GM21528 (cell line): ENCODE data around the gene PTPRU.
"Not testable (repeated sequence)": the region's sequence is repeated elsewhere in the genome, so short reads cannot be mapped to it uniquely, and the experiment has no call there.

Source experiments
- ATAC-seq: cut with Tn5 transposase; IDR thresholded peaks from one replicate; pipeline ENCODE4 v1.9.1; 2021; ENCODE audit warnings: mild to moderate bottlenecking, moderate library complexity; ENCODE audit not compliant: unreplicated experiment, low FRiP score

The PTPRU gene

DNA sequence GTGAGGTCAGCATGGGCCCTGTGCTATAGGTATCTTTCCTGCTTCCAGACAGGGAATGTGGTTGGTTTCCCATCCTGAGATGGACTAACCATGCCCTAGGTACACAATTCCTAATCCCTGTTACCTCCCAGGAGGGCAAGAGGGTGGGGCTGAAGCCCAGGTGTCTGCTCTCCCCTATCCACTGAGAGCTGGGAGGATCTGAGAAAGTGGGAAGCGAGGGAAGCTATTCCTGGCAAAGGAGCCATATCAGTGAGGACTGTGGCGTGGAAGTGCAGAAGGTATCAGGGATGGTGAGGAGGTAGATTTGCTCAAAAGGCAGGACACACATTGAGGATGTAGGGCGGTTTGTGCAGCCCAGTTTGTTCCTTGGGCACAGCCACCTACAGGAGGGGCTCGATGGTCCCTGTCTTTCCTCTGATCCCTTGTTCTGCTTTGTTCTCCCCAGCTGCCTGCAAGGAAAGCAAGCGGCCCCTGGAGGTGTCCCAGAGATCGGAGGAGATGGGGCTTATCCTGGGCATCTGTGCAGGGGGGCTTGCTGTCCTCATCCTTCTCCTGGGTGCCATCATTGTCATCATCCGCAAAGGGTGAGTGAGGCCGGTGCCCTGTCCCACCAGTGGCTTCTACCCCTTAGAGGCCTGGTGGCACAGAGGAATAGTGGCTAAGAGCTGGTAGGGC, 48.1 kb downstream of the PTPRU start:
- ATAC-seq = no peak

DNA sequence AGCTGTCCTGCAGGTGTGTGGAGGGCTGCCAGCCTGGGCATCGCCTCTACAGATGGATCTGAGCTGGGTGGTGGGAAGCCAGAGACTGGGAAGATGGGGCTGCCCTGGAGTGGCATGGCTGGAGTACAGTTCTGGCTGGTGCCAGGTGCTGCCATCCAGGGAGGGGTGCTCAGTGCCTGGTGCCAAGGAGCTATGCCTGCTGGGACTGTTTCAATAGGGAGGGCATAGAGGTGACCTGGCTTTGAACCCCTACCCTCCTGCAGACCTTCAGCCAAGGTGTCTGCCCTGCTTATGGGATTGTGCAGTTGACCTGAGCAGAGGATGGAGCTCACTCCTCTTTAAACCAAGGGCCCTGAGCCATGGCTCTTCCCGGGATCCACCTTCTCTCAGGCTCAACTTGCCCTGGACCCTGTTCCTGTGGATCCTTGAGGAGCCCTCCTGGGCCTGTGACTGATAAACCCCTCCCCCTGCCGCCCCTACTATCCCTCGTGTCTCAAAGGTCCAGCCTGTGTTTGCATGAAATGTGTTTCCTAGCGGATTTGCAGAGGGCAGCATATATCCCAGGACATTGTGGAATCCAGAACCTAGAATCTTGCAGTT, 48.7 kb downstream of the PTPRU start:
- ATAC-seq = no peak

DNA sequence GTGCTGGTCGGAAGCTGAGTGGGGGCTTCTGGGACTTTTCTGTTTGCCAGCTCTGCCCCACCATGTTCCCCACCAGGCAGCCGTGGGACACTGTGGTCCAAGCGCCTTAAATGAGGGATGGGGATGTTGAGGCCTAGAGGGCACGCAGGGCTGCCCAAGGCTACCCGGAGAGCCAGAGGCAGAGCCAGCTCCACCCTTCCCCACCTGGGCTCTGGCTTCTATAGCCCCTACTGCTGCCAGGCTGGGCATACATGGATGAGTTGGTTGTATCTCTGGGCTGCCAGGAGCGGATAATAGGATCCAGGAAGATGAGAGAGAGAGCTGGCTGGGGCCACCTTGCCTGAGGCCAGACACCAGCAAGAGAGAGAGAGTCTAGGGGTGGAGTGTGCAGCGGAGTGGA, 49.4 kb downstream of the PTPRU start:
- no peak for ATAC-seq

DNA sequence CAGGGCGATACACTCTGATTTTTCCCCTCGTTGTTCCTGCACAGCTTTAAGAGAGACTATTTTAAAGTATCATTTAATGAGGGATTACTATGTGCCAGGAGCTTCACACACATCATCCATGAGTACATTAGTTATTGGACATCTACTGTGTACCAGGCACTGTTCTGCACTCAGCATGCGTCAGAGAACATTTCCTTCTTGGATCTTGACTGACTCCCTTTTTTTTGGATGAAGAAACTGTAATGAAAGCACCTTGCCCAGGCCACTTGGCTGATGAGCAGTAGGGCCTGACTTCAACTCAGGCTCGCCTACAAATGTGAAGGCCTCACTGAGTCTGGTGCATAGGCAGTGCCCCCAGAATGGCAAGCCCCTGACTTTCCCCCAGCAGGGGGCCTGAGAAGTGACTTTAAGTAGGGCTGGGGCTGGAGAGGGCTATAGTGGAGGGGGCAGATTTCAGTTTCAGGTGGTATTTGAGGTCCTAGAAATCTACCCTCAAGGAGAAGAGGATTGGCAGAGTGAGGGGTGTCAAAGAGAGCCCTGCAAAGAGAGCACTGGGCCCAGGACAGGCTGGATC, 50.0 kb downstream of the PTPRU start:
- ATAC-seq = no peak

DNA sequence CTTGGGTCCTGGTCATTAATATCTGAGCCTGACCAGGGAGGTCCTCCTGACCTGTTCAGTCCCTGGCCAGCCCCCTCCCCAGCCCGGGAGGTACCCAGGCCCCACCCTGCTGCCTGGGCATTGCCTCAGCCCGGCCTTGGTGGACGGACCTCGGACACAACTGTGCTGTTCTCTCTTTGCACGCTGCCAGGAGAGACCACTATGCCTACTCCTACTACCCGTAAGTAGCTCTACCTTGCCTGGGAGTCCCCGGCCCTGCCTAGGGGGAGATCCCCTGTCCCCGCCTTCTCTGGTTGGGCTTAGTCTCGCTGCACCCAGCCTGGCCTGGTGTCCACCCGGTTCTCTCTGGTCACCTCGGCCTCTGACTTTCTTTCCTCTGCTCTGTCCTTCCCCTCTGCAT, 53.2 kb downstream of the PTPRU start:
- no peak for ATAC-seq

DNA sequence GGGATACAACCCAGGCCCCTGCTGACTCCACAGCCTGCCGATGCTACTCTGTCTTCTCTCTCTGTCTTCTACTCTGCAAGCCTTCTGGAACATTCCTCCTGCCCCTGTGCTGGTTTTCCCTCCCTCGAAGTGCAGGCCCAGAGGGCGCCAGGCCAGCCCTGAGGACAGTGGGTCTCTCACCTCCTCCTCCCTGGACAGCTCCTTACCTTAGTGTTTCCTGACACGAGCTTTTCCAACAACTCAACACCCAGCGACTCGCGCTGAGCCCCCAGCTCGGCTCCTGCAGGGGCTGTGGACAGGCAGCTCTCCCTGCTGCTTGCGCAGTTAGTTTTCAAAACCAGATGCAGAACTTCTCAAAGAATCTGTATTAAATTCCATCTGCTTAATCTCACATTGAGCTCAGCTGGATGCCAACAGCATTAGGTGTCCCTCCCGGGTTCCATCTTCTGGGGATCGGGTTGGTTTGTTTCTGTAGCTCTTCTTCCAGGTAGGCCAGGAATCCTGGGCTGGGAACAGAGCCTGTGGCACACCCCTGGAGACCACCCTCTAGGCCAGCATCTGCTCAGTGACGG, 54.2 kb downstream of the PTPRU start:
- ATAC-seq = no peak

DNA sequence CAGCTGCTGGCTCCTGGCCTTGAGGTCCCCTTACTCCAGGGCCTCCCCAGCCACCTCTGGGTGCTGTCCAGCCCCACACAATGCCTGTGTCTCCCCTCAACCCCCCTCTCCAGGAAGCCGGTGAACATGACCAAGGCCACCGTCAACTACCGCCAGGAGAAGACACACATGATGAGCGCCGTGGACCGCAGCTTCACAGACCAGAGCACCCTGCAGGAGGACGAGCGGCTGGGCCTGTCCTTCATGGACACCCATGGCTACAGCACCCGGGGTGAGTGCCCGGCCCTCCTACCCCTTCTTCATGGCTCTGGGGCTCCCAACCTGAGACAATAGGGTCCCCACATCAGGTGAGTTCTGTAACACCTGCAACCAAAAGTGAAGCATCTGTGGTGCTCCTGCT, 55.4 kb downstream of the PTPRU start:
- ATAC-seq = no peak

DNA sequence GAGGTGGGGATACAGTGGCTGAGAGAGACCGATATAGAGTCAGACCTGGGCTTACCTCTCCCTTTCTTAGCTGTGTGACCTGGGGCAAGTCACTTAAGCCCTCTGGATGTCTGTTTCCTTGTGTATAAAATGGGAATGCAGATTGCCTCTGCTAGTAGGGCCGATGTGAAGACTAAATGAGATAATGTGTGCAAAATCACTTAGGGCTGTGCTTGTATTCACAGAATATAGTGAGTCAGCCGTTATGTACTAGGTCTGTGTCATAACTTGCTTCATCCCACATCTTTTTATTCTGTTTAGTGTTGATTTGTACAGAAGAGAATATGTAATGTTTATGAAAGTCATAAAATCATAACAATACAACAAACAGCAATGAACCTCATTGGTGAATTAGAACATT, 56.0 kb downstream of the PTPRU start:
- no peak for ATAC-seq

DNA sequence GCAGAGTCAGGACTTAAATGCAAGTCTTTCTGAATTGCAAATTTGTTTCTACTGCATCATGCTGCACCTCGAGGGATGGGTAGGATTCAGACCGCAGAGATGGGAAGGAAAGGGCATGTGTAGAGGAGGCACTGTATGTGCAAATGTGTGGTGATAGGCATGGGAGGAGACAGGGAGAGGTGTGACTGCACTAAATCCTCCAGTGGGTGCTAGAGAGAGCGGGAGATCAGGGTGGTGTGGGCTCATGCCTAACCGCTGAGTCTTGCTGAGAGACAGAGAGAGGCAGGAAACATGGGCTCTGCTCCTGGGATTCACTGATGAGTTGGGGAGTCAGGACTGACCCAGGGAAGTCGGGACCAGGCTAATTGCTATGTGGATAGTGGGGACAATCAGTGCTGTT, 61.1 kb downstream of the PTPRU start:
- no peak for ATAC-seq

DNA sequence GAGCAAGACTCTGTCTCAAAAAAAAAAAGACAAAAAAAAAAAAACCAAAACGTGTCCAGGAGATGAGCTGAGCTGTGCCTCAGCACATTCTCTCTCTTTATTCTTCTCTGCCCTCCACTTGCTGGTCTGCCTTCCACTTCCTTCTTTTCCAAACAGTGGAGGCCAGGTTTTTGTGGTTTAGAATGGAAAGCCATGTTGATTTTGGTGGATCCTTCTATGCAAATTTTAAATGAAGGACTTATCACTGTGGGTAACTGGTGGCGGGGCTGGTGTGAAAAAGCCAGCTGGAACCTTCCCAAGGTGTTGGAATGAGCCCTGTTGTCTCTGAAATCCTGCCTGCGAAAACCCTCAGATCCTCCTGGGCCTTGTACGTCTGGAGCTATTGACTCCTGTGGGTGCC, 61.9 kb downstream of the PTPRU start:
- no peak for ATAC-seq

DNA sequence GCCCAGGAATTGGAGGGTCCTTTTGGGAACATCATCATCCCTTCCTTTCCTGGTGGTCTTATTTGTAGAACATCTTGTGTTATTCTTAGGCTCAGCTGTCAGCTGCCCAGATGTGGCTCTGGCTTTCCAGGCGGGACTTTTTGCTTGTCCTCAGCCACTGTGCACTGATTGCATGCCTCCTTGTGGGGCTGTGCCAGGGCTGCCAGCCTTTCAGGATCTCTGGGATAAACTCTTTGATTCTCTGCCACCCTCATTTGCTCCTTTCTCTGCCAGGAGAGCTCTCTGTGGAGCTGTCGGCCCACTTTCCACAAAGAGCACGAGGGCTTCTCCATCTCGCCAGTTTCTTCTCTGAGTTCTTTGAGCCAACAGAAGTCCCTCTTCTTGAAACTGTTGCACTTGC, 63.1 kb downstream of the PTPRU start:
- no peak for ATAC-seq

DNA sequence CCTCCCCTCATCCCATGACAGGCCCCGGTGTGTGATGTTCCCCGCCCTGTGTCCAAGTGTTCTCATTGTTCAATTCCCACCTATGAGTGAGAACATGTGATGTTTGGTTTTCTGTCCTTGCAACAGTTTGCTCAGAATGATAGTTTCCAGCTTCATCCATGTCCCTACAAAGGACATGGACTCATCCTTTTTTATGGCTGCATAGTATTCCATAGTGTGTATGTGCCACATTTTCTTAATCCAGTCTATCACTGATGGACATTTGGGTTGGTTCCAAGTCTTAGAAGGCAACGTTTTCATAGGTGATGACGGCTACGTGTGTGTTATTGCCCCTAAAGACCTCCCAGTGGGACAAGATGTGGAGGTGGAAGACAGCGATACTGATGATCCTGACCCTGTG, 65.4 kb downstream of the PTPRU start:
- ATAC-seq = not testable (repeated sequence)

DNA sequence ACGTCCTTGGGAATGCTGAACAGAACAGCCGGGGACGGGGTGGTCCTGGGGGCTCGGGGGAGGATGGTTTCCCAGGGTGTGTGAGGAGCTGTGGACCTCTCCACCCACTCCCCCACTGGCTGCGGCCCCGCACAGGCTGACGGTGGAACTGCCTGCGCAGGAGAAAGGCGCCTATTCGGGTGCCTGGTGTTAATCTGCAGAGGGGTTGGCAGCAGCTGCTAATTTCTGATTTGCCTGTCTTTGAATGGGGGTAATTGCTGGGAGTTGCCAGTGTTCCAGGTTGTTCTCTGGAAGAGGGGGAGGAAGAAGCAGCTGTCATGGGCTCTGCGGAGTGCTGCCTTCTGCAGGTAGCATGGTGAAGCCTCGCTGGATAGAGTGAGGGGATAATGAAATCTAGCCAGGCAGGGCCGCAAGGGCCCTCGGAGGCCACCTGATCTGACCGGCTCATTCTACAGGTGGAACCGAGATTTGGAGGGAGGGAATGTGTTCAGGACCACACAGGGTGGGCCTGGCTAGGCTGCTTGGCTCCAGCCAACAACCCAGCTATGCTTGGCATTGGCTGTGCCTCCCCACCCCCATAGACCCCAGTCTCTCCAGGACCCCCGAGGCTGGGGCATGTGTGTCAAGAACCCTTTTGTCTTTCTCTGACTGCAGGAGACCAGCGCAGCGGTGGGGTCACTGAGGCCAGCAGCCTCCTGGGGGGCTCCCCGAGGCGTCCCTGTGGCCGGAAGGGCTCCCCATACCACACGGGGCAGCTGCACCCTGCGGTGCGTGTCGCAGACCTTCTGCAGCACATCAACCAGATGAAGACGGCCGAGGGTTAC, 67.1 kb downstream of the PTPRU start:
- ATAC-seq = no peak

DNA sequence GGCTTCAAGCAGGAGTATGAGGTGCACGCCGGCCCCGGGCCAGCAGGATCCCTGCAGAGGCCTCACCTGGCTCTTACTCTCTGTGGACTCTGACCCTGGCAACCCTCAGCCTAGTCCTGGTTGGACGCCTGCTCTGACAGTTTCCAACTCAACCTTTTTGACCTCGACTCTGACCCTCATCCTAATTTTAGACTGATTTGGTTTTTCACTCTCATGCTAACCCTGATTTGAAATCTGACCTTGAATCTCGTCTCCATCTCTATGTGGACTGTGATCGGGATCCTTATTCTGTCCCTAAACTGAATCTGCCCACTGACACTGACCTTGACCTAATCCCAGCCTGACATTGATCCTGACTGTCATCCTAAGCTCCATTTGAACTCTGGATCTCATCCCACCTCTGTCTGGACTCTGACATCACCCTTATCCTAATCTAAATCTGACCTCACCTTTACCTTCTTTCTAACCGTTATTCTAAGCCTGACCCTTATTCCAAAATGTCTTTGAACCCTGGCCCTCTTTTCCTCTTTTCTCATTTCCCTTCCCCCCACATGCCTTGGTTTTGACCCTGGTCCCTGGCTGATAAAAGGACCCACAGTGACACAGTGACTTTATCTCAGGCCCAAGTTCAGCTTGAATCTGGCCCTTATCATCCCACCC, 67.8 kb downstream of the PTPRU start:
- ATAC-seq = no peak

DNA sequence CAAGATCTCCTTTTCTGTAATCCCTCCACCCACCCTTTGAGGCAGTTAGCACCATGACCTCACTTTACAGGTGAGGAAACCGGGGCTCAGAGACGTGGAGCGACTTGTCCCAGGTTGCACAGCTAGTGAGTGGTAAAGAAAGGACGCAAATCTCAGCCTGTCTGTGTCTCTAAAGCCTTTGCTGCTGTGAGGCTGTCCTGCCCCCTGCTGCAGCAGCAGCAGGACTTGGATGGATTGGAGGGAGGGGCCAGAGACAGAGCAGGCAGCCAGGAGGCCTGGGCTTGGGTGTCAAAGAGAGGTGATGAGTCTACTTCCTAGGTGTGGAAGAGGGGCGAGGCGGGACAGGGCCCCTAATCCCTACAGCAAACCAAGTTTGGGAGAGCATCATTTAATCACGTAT, 69.6 kb downstream of the PTPRU start:
- no peak for ATAC-seq

DNA sequence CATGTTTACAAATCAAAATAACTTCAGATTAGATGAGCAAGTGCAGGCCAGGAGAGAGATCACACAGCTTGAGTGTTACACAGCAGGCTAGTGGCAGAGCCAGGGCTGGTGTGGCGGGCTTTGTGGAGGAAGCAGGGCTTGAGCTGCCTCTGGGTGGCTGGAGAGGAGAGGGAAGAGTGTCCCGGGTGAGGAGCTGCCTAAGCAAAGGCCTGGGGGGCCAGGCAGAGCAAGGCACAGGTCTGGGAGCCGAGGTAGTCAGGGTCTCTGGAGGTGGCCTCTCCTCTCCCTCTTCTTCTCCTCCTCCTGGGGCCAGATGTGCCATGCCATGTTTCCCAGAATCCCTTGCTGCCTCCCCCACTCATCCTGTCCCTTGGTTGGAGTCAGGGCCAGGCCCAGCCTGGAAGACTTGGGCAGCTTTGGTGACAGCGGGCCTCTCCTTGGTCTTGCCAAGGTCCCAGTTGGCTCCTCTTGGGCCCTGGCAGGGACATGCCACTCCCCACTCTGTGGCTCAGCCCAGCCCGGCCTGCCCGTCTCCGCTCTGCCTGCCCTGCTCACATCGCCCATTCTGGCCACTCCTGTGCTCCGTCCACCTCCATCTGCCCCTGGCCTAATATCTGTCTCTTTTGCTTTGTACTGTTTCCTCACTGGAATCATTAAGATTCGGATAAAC, 70.3 kb downstream of the PTPRU start:
- no peak for ATAC-seq

DNA sequence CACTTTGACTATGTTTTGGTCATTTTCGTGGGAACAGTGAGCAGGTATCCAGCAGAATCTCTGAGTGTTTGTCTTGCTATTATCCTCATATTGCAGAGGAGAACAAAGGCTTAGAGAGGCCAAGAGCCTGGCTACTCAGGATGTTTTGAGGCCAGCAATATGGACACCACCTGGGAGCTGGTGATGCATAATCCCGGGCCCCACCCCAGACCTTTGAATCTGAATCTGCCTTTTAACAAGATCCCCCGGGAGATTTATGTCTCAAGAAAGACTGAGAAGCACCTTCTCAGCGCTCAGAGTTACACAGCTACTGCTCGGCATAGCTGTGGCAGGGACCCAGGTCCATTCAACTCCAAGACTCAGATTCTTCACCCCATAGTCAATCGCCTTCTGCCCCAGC, 72.8 kb downstream of the PTPRU start:
- no peak for ATAC-seq

DNA sequence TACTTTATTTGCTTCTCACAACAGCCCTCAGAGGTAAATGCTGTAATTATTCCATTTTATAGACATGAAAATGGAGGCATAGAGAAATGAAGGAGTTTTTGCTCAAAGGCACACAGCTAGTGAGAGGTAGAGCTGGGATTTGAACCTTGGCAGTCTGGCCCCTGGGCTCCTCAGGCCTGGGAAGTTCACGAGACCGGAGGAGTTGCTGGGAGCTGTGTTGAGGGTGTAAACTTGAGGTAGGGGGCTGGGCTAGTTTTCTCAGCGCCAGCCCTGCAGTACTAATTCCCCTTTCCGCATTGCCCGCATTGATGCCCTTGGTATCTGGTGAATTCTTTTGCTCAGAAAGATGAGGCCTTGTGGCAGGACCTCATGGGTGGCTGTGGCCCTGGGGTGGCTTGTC, 73.3 kb downstream of the PTPRU start:
- ATAC-seq = no peak

DNA sequence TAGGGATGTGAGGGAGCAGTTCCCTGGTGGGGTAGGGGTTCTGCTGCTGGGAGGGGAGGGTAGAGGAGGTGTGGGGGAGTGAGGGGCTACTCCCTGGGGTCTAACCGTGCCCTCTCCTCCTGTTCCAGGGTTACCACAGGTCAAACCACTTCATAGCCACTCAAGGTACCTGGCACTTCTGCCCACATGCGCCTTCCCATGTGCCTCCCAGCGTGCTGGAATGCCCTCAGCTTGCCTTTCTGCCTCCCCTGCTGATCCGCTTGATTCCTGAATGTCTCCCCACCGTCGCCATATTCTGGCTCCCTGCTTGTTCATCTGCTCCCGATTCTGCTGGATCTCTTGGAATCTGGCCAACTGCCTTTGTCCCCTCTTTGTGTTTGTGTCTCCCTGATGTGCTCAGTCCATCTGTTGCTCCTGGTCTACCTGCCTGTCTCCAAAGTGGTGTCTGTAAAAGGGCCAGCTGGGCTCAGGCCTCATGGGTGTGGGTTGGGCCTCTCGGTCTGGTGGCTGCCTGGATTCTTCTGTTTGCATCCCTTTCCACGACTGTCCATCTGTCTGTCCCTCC, 74.4 kb downstream of the PTPRU start:
- no peak for ATAC-seq
